Endometrium (tissue), 2 donors: ENCODE data around the gene MRPL47.

Experiments used
- FAIRE-seq: peaks from 2 replicates; lab custom pipeline; 2012; peaks lifted over from hg19 to GRCh38; lab: Jason Lieb, UNC
- donor health status: control.
- donor health status: control.

The MRPL47 gene

DNA sequence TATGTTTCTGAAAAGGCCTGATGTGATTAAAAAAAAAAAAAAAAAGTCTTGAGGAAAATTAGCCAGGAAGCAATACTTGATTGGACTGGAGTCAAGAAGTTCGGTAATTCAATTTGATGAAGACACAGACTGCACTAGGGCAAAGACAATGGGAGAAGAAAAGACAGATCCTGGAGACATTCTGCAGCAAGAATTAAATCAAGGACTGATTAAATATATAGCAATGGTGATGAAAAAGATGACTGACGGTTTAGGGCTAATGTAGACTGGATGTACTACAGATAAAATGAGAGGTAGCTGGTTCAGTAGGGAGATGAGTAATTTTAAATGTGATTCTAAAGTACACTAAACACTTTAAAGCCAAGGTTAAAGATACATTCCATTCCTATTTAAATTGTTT lies 13.8 kb downstream of the MRPL47 start:
- FAIRE-seq = no peak

DNA sequence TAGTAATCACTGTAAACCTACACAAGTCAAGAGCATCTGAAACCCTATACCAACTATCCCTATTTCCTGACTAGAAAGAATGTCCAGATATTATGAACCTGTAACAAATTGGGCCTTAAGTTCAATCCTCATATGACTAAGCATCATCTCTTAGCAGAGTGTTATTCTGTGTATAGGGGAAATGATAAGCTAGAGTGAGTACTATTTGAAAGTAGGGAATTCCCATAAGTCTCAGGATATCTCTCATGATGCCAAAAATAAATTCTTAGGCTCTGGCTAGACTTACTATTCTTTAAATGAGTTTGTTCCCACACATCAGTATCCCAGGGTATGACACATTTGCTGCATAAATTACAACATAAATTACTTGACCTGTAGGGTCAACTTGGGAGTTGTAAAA lies 15.3 kb downstream of the MRPL47 start:
- no peak for FAIRE-seq

GRCh38 chr3:179580992-179581391 lies 23.4 kb downstream of the MRPL47 start:
- FAIRE-seq = no peak

DNA sequence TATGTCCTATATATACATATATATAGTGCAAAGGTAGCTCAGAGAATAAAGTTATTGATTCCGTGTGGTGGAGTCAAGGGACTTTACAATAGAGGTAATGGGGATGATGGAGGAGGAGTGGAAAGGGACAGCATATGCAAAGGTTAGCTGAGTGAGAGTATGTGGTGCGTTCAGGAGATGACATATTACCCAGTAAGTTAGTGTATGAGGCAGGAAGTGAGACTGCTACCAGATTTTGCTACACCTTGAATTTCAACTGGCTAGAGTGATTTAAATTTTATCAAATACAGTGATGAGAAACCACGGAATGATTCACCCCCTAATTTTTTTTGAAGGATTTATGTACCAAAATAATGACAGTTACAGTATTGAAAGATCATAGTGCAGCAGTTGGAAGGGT lies 38.9 kb downstream of the MRPL47 start:
- FAIRE-seq = no peak

DNA sequence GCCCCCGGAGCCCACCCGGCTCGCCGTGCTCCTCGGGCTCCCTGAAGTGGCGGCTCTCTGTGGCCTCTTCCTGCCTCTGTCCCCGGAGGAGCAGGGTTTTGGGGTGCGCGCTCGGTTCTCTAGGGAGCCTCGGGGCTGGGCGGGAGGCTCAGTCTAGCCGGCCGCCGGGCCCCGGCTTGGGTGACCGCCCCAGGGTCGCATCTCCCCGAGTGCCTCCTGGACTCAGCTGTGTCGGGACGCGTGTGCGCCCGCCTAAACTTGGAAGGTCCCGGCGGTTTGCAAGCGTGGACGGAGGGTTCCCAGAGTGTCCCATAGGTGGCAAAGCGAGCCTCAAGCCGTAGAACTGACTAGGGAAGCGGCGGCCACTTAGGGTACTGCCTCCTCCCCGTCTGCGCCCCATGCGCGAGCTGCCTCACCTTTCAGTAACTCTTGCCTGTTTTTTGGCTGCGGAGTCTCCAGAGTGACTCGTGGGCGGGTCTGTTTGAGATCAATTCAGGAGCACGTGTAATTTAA lies 41.1 kb downstream of the MRPL47 start:
- FAIRE-seq = no peak

DNA sequence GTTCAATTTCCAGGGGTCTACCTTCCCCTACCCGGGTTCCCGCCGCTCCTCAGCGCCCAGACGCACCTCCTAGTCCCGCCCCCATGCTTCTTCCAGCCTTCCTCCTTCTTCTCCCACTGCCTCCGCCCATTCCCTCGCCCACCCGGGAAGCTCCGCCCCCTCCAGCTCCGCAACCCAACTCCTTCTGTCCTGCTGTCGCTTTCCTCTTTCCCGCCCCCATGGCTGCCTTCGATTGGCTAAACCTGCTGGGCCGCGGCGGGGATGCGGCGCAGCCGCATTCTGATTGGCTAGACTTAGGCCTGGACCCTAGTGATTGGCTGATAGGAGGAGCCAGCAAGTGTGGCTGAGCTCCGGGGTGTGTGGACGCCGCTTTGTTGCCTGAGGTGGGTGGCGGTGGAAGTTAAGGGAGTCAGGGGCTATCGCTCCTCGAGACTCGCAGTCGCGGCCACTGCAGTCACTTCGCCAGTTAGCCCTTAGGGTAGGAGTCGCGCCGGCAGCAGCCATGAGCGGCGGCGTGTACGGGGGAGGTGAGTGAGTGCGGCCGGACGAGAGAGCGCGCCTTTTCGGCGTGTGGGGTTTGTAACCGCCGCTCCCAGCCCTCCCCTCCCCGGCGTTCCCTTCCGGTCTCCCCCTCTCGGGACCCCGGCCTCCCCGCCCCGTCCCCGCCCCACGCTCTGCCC lies 41.7 kb downstream of the MRPL47 start, which contains the start of gene ACTL6A:
Gene ACTL6A (plus strand): TSS at position 336 of the 680 bp plus-strand sequence. CDS start 167 bp downstream, at position 503.
- peak; percentile 99 for FAIRE-seq

DNA sequence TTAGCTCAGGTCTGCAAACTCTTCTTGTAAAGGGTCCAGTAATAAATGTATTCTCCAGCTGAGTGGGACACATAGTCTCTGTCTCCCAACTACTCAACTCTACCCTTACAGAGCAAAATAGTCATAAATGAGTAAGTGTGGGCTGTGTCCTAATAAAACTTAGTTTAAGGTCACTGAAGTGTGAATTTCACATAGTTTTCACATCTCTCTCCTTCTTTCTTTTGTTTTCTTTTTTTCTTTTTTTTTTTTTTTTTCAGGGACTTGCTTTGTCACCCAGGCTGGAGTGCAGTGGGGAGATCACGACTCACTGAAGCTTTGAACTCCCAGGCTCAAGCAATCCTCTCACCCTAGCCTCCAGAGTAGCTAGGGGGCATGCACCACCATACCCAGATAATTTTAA lies 43.6 kb downstream of the MRPL47 start:
- FAIRE-seq = no peak

GRCh38 chr3:179558742-179559364 lies 45.6 kb downstream of the MRPL47 start:
- no peak for FAIRE-seq

DNA sequence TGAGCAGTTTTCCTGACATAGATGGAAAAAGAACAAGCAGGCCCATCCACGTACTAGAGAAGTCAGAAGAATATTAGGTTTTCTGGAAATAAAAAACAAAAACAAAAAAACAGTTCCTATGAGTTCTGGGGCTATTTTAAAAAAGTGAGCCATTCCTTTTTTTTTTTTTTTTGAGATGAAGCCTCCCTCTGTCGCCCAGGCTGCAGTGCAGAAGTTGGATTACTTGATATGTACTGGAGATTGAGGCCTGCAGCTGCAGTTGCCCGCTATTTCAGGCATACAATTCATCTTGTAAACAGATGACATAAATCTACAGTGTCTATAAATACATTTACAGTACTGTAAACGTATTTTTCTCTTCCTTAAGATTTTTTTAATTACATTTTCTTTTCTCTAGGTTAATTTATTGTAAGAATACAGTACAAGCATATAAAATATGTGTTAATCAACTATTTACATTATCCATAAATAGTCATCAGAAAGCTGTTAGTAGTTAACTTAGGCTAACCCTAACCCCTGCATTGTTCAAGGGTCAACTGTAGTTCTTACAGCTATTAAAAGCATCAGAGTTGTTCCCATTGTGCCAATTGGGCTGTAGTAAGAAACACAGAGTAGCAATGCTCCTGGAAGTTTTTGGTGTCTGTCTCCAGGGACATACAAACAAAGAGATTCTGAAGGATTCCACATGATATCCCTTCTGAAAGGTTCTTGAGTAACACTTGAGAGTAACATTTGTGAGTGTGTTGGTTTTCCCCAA lies 52.9 kb downstream of the MRPL47 start:
- FAIRE-seq = no peak

GRCh38 chr3:179546814-179547241 lies 57.6 kb downstream of the MRPL47 start:
- no peak for FAIRE-seq

DNA sequence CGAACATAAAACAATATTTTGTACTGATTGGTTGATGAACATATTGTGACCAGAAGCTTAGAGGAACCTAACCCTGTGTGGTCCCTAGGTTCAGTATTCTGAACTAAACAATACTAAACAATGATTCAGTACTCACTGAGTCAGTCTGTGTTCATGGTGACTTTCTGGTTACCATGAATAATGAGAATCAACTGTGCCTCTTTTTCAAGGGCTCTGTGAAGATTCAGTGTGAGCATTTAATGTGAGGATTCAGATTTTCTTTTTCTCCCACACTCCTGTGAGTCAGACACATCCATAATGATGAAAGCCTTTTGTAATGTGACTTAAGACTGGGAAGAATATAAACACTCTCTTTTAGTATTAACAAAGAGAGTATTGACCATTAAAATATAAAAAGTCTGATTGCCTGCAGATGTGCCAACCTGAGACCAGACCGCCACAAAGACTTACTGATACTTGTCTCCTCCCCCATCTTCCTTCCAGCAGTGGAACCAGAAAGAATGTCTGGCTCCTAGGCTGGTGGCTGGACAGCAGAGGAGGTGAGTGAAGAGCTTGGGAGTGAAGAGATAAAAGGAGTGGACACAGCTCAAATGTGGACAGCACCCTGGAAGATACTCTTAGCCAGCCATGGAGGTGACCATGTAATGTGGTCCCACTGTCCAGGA lies 59.3 kb downstream of the MRPL47 start:
- no peak for FAIRE-seq

- FAIRE-seq = no peak
Observed at GRCh38 chr3:179542375-179542774, 62.1 kb downstream of the MRPL47 start.

GRCh38 chr3:179541596-179541995 lies 62.8 kb downstream of the MRPL47 start:
- FAIRE-seq = no peak

- FAIRE-seq = no peak
Observed at GRCh38 chr3:179541094-179541493, 63.3 kb downstream of the MRPL47 start.
